Measurements from ENCODE around the gene IL18BP.

DNA sequence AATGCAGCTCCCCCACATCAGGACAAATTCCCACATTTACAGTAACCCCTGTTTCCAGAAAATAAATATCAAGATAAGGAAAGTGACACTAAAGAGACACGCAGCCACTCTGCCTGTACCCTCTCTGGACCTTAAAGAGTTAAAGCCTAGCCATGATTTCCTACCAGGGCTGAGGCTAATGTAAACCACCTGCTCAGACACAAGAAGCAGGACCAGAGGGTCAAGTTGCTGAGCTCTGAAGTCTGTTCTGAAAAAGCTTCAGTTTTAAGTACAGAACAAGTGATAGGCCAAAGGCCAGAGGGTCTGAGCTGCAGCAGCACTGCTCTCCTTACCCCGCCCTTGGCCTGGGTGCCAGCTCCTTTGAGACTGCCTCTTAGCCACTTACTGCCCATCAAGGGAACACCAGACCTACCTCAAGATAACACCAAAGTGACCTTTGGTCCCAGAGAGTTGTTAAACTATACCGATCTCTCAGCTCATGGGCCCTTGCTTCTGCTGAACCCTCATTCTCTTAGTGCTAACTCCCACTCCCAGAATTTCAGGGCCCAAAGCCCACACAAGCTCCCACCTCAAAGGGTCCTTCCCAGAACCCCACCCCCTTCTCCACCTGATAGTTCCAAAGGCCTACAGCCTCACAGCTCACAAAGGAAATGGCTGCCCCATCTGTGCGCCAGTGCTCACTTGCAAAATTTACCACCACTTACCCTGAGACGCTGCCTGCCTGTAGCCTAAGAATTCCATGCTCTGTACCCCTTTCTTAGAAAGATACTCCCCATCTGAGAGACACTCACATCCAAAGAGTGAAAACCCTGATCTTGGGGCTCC, 40.5 kb downstream of the IL18BP start:
- no peak for TF ChIP-seq BHLHE40 (IDR thresholded peaks at IDR 0.05; ENCODE audit: low read length)
- no peak for TF ChIP-seq RB1 (IDR thresholded peaks at IDR 0.05; ENCODE audit: low read depth)
- TF ChIP-seq SETDB1 (IDR thresholded peaks at IDR 0.05; ENCODE audit: low read length) = no peak
- TF ChIP-seq DMBX1 (CRISPR knock-in tag; IDR thresholded peaks at IDR 0.05; ENCODE audit: borderline replicate concordance) = no peak
- TF ChIP-seq TCF7 (IDR thresholded peaks at IDR 0.05; ENCODE audit: borderline replicate concordance) = no peak
- no peak for TF ChIP-seq POLR2A (conservative IDR thresholded peaks at IDR 0.05)
- no peak for TF ChIP-seq CCAR2 (IDR thresholded peaks at IDR 0.05; ENCODE audit: low read depth, low read length)
